A549 (cell line): Measurements from ENCODE around the gene VGF. TPM values are rescaled to one million over a fixed set of nuclear protein-coding genes. Genes with fewer than 3 reads are reported as not detected.

ENCODE experiments used
- CBX2 ChIP-seq: fragments of 200-600 bp; sonication (generic); IDR thresholded peaks from 2 replicates; pipeline ENCODE4 v1.6.1; 2016; ENCODE audit warnings: low read depth, mild to moderate bottlenecking, borderline replicate concordance
- CBX8 ChIP-seq: fragments of 200-600 bp; sonication (generic); IDR thresholded peaks from 2 replicates; pipeline ENCODE4 v1.6.1; 2016
- CHD2 ChIP-seq: fragments of 150-350 bp; IDR thresholded peaks from 2 replicates; pipeline ENCODE4 v1.6.1; 2014; ENCODE audit warnings: low read length; ENCODE audit not compliant: partially characterized antibody
- CTCF ChIP-seq: fragments of >200 bp; sonication (Bioruptor Twin); formaldehyde crosslinking; IDR thresholded peaks from 3 replicates; pipeline ENCODE4 v1.5.1; 2016
- EHF ChIP-seq: fragments of 250-450 bp; sonication (Bioruptor Pico); IDR thresholded peaks from 2 replicates; pipeline ENCODE4 v1.5.0; 2020; ENCODE audit warnings: mild to moderate bottlenecking
- EHMT2 ChIP-seq: fragments of 200-600 bp; sonication (generic); IDR thresholded peaks from 2 replicates; pipeline ENCODE4 v1.6.1; 2016; ENCODE audit warnings: antibody characterized with exemption, low read depth, mild to moderate bottlenecking, moderate library complexity
- EP300 ChIP-seq, 2 experiments: fragments of >200 bp; sonication (Bioruptor Twin); formaldehyde crosslinking; IDR thresholded peaks; 2 replicates in 1 of 2; 3 replicates in 1 of 2; pipeline ENCODE4 v1.6.1; 2016 to 2017
- ESRRA ChIP-seq: fragments of 150-350 bp; IDR thresholded peaks from 2 replicates; pipeline ENCODE4 v1.6.1; 2014; ENCODE audit warnings: mild to moderate bottlenecking, low read length, borderline replicate concordance
- FOSB ChIP-seq: fragments of 250-450 bp; sonication (Bioruptor Pico); IDR thresholded peaks from 2 replicates; pipeline ENCODE4 v1.5.0; 2020; ENCODE audit warnings: mild to moderate bottlenecking, moderate library complexity
- FOSL2 ChIP-seq, 2 experiments: fragments of 450-650 bp in 1 of 2; fragments of >200 bp in 1 of 2; sonication (Bioruptor Twin) in 1 of 2; formaldehyde crosslinking; IDR thresholded peaks; 2 replicates each; pipeline versions ENCODE4 v1.5.0 to v1.6.1; 2016 to 2020; ENCODE audit warnings: mild to moderate bottlenecking in 1 of 2, moderate library complexity in 1 of 2
- GATA3 ChIP-seq: IDR thresholded peaks from 2 replicates; pipeline ENCODE4 v1.6.1; 2012; ENCODE audit warnings: borderline replicate concordance
- HDAC2 ChIP-seq: fragments of 200-600 bp; sonication (generic); IDR thresholded peaks from 2 replicates; pipeline ENCODE4 v1.6.1; 2016
- HMGXB4 ChIP-seq: fragments of 250-450 bp; sonication (Bioruptor Pico); IDR thresholded peaks from 2 replicates; pipeline ENCODE4 v1.5.0; 2021; ENCODE audit warnings: mild to moderate bottlenecking, moderate library complexity, borderline replicate concordance
- HOXA7 ChIP-seq: fragments of 250-450 bp; sonication (Bioruptor Pico); IDR thresholded peaks from 2 replicates; pipeline ENCODE4 v1.5.0; 2020; ENCODE audit warnings: mild to moderate bottlenecking, moderate library complexity
- HOXB5 ChIP-seq: fragments of 250-450 bp; sonication (Bioruptor Pico); IDR thresholded peaks from 2 replicates; pipeline ENCODE4 v1.5.0; 2020; ENCODE audit warnings: mild to moderate bottlenecking, moderate library complexity
- JUNB ChIP-seq: fragments of >200 bp; sonication (Bioruptor Twin); formaldehyde crosslinking; IDR thresholded peaks from 2 replicates; pipeline ENCODE4 v1.6.1; 2016
- KDM5A ChIP-seq: fragments of 200-600 bp; sonication (generic); IDR thresholded peaks from 2 replicates; pipeline ENCODE4 v1.6.1; 2016; ENCODE audit warnings: antibody characterized with exemption, mild to moderate bottlenecking
- MAFK ChIP-seq: fragments of 450-650 bp; IDR thresholded peaks from 2 replicates; pipeline ENCODE4 v1.6.1; 2014; ENCODE audit not compliant: partially characterized antibody
- MAZ ChIP-seq: fragments of 150-350 bp; IDR thresholded peaks from 2 replicates; pipeline ENCODE4 v1.6.1; 2014; ENCODE audit warnings: antibody characterized with exemption, low read depth, low read length, borderline replicate concordance
- MYC ChIP-seq: IDR thresholded peaks from 2 replicates; pipeline ENCODE4 v1.6.1; 2012; ENCODE audit warnings: mild to moderate bottlenecking, inconsistent platforms, low read length, improper control_type of control experiment, borderline replicate concordance
- NPAS2 ChIP-seq: fragments of 250-450 bp; sonication (Bioruptor Pico); IDR thresholded peaks from 2 replicates; pipeline ENCODE4 v1.8.0; 2022; ENCODE audit warnings: mild to moderate bottlenecking, moderate library complexity, borderline replicate concordance
- POLR2A ChIP-seq: IDR thresholded peaks from 2 replicates; pipeline ENCODE4 v1.6.1; 2012; ENCODE audit warnings: mild to moderate bottlenecking, low read length
- POLR2AphosphoS2 ChIP-seq: conservative IDR thresholded peaks from 2 replicates; pipeline ENCODE4 v1.6.1; 2012; ENCODE audit warnings: low read length, improper control_type of control experiment, inconsistent platforms
- RAD21 ChIP-seq, 2 experiments: fragments of >200 bp in 1 of 2; sonication (Bioruptor Twin) in 1 of 2; formaldehyde crosslinking in 1 of 2; IDR thresholded peaks in 1 of 2; conservative IDR thresholded peaks in 1 of 2; 2 replicates in 1 of 2; 3 replicates in 1 of 2; pipeline ENCODE4 v1.6.1; 2012 to 2018; ENCODE audit warnings: inconsistent platforms in 1 of 2
- RFX5 ChIP-seq: fragments of 450-650 bp; IDR thresholded peaks from 2 replicates; pipeline ENCODE4 v1.7.1; 2014; ENCODE audit warnings: antibody characterized with exemption, mild to moderate bottlenecking, moderate library complexity
- RNF2 ChIP-seq: fragments of 200-600 bp; sonication (generic); IDR thresholded peaks from 2 replicates; pipeline ENCODE4 v1.6.1; 2016; ENCODE audit warnings: low read depth, mild to moderate bottlenecking, antibody characterized with exemption, moderate library complexity, borderline replicate concordance
- SMC3 ChIP-seq: fragments of >200 bp; sonication (Bioruptor Twin); formaldehyde crosslinking; IDR thresholded peaks from 3 replicates; pipeline ENCODE4 v1.6.1; 2018; ENCODE audit warnings: inconsistent platforms
- SREBF2 ChIP-seq: fragments of 450-650 bp; IDR thresholded peaks from 2 replicates; pipeline ENCODE4 v1.6.1; 2014; ENCODE audit warnings: mild to moderate bottlenecking, moderate library complexity
- TFCP2L1 ChIP-seq: fragments of 250-450 bp; sonication (Bioruptor Pico); IDR thresholded peaks from 2 replicates; pipeline ENCODE4 v1.5.0; 2021; ENCODE audit warnings: mild to moderate bottlenecking
- TP53 ChIP-seq: fragments of 250-450 bp; sonication (Bioruptor Pico); IDR thresholded peaks from 2 replicates; pipeline ENCODE4 v1.5.0; 2021; ENCODE audit warnings: mild to moderate bottlenecking, moderate library complexity
- ZC3H11A ChIP-seq: fragments of 450-650 bp; IDR thresholded peaks from 2 replicates; pipeline ENCODE4 v1.6.1; 2014; ENCODE audit warnings: antibody characterized with exemption, mild to moderate bottlenecking
- ZSCAN20 ChIP-seq: fragments of 250-450 bp; sonication (Bioruptor Pico); IDR thresholded peaks from 2 replicates; pipeline ENCODE4 v1.8.0; 2022; ENCODE audit warnings: mild to moderate bottlenecking, moderate library complexity
- polyA plus RNA-seq, 4 experiments: library from polyadenylated mRNA; depleted of rRNA in 3 of 4; stranded (reverse); fragments of >200 nt; fragmentation: RNase III in 1 of 4; extraction: RNeasy Plus Mini Kit Qiagen cat#74134 plus additional on column Dnase treatment in 1 of 4; gene quantifications; 2 replicates in 3 of 4; 3 replicates in 1 of 4; pipeline ENCODE4 v1.2.3, GENCODE V29; 2011 to 2017
- TF ChIP-seq, protein P1 (sequence below): IDR thresholded peaks from 2 replicates; pipeline ENCODE4 v1.6.1; 2012; ENCODE audit warnings: low read depth, borderline replicate concordance
- TF ChIP-seq, protein P2 (sequence below): fragments of 250-450 bp; sonication (Bioruptor Pico); IDR thresholded peaks from 2 replicates; pipeline ENCODE4 v1.5.0; 2020; ENCODE audit warnings: low read depth, mild to moderate bottlenecking, moderate library complexity

Gene VGF
- polyA plus RNA-seq, 2 of the 4 experiments (the other 2 are of a cell fraction), result 0.16 to 2.7 TPM

DNA sequence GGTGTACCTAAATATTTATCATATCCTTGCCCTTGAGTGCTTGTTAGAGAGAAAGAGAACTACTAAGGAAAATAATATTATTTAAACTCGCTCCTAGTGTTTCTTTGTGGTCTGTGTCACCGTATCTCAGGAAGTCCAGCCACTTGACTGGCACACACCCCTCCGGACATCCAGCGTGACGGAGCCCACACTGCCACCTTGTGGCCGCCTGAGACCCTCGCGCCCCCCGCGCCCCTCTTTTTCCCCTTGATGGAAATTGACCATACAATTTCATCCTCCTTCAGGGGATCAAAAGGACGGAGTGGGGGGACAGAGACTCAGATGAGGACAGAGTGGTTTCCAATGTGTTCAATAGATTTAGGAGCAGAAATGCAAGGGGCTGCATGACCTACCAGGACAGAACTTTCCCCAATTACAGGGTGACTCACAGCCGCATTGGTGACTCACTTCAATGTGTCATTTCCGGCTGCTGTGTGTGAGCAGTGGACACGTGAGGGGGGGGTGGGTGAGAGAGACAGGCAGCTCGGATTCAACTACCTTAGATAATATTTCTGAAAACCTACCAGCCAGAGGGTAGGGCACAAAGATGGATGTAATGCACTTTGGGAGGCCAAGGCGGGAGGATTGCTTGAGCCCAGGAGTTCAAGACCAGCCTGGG, 27.0 kb downstream of the VGF start (continued):
- TF ChIP-seq, protein P1, sequence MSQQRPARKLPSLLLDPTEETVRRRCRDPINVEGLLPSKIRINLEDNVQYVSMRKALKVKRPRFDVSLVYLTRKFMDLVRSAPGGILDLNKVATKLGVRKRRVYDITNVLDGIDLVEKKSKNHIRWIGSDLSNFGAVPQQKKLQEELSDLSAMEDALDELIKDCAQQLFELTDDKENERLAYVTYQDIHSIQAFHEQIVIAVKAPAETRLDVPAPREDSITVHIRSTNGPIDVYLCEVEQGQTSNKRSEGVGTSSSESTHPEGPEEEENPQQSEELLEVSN, result peak; percentile 40; the same call in 1 of the 2 replicates
- peak; percentile 96 for TF ChIP-seq JUNB
- no peak for TF ChIP-seq HDAC2
- TF ChIP-seq CBX2, result no peak
- TF ChIP-seq EHF (CRISPR knock-in tag), result no peak
- TF ChIP-seq RNF2, result no peak
- no peak for TF ChIP-seq SREBF2
- TF ChIP-seq ZSCAN20 (CRISPR knock-in tag), result no peak
- TF ChIP-seq SMC3, result peak; percentile 95
- TF ChIP-seq TP53 (CRISPR knock-in tag), result 0 out of 2 replicates have a peak, but pooled peaks have one; percentile 40
- TF ChIP-seq EP300 (IDR thresholded peaks at IDR 0.05), result peak; percentile 28 to 65; a peak in 3 of 5 replicates
- peak; percentile 95 for TF ChIP-seq CTCF
- no peak; the same call in 1 of the 2 replicates for TF ChIP-seq POLR2AphosphoS2
- no peak for TF ChIP-seq ESRRA
- peak; percentile 57 to 90 for TF ChIP-seq RAD21 (conservative IDR thresholded peaks at IDR 0.05 in 1 of 2, IDR thresholded peaks at IDR 0.05 in 1 of 2)
- TF ChIP-seq RFX5, result no peak
- no peak for TF ChIP-seq MYC
- no peak for TF ChIP-seq HMGXB4 (CRISPR knock-in tag)
- TF ChIP-seq, protein P2, sequence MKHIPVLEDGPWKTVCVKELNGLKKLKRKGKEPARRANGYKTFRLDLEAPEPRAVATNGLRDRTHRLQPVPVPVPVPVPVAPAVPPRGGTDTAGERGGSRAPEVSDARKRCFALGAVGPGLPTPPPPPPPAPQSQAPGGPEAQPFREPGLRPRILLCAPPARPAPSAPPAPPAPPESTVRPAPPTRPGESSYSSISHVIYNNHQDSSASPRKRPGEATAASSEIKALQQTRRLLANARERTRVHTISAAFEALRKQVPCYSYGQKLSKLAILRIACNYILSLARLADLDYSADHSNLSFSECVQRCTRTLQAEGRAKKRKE (CRISPR knock-in tag), result no peak
- TF ChIP-seq EHMT2, result no peak
- 0 out of 2 replicates have a peak, but pooled peaks have one; percentile 36 for TF ChIP-seq KDM5A
- peak; percentile 86 for TF ChIP-seq NPAS2 (CRISPR knock-in tag)
- TF ChIP-seq HOXB5 (CRISPR knock-in tag), result no peak
- no peak for TF ChIP-seq POLR2A
- TF ChIP-seq TFCP2L1 (CRISPR knock-in tag), result peak; percentile 75
- no peak for TF ChIP-seq MAFK
- peak; percentile 99 for TF ChIP-seq FOSL2 (IDR thresholded peaks at IDR 0.05)
- peak; percentile 100 for TF ChIP-seq FOSL2 (CRISPR knock-in tag; IDR thresholded peaks at IDR 0.05)
- TF ChIP-seq MAZ, result no peak
- peak; percentile 84; the same call in 1 of the 2 replicates for TF ChIP-seq GATA3
- no peak for TF ChIP-seq ZC3H11A
- TF ChIP-seq FOSB (CRISPR knock-in tag), result peak; percentile 93
- peak; percentile 75; the same call in 1 of the 2 replicates for TF ChIP-seq HOXA7 (CRISPR knock-in tag)
- TF ChIP-seq CBX8, result no peak
- TF ChIP-seq CHD2, result no peak
- TF ChIP-seq, all 56 proteins: peak for 22
